Astrocyte (in vitro differentiated cells and primary cell): ENCODE data around the gene CERK. TPM values are rescaled to one million over a fixed set of nuclear protein-coding genes. Genes with fewer than 3 reads are reported as not detected.

Experiments used
- DNase-seq: peaks from one replicate; pipeline ENCODE4 v3.0.0-alpha.2; 2010; ENCODE audit warnings: low read depth
- FAIRE-seq: peaks from 2 replicates; lab custom pipeline; 2011; peaks lifted over from hg19 to GRCh38; lab: Jason Lieb, UNC
- H2AFZ ChIP-seq: 2 replicates; pipeline ENCODE4 v1.6.0; 2012; ENCODE audit warnings: low read depth, low read length, inconsistent platforms
- H3K27ac ChIP-seq: 2 replicates; pipeline ENCODE4 v1.5.1; 2011; ENCODE audit warnings: low read depth, low read length, inconsistent platforms
- H3K27me3 ChIP-seq: 2 replicates; pipeline ENCODE4 v1.6.0; 2011; ENCODE audit warnings: low read length, inconsistent platforms; ENCODE audit not compliant: insufficient read depth
- H3K36me3 ChIP-seq: 2 replicates; pipeline ENCODE4 v1.5.1; 2011; ENCODE audit warnings: low read length, inconsistent platforms; ENCODE audit not compliant: insufficient read depth
- H3K4me1 ChIP-seq: 2 replicates; pipeline ENCODE4 v1.5.1; 2011; ENCODE audit warnings: low read length, inconsistent platforms; ENCODE audit not compliant: insufficient read depth
- H3K4me2 ChIP-seq: 2 replicates; pipeline ENCODE4 v1.6.0; 2012; ENCODE audit warnings: low read length, inconsistent platforms
- H3K4me3 ChIP-seq: 2 replicates; pipeline ENCODE4 v1.5.1; 2011; ENCODE audit warnings: low read depth, mild to moderate bottlenecking, low read length, inconsistent platforms; ENCODE audit not compliant: insufficient read depth
- H3K79me2 ChIP-seq: 2 replicates; pipeline ENCODE4 v1.6.0; 2012; ENCODE audit warnings: mild to moderate bottlenecking, low read length, inconsistent platforms; ENCODE audit not compliant: insufficient read depth
- H3K9ac ChIP-seq: 2 replicates; pipeline ENCODE4 v1.6.0; 2012; ENCODE audit warnings: mild to moderate bottlenecking, low read length, inconsistent platforms
- H3K9me3 ChIP-seq: 2 replicates; pipeline ENCODE4 v1.5.1; 2012; ENCODE audit warnings: low read depth, mild to moderate bottlenecking, low read length, inconsistent platforms; ENCODE audit not compliant: insufficient read depth
- H4K20me1 ChIP-seq: 2 replicates; pipeline ENCODE4 v1.6.0; 2012; ENCODE audit warnings: low read length, inconsistent platforms; ENCODE audit not compliant: insufficient read depth
- H3K27ac Mint-ChIP-seq: one replicate; pipeline ENCODE4 v1.8.0; 2021; ENCODE audit warnings: mild to moderate bottlenecking, mixed read lengths; ENCODE audit not compliant: unreplicated experiment
- H3K27me3 Mint-ChIP-seq: one replicate; pipeline ENCODE4 v1.8.0; 2021; ENCODE audit warnings: low read depth, mixed read lengths; ENCODE audit not compliant: unreplicated experiment
- H3K36me3 Mint-ChIP-seq: one replicate; pipeline ENCODE4 v1.8.0; 2021; ENCODE audit warnings: low read depth, mixed read lengths; ENCODE audit not compliant: unreplicated experiment
- H3K4me1 Mint-ChIP-seq: one replicate; pipeline ENCODE4 v1.8.0; 2021; ENCODE audit warnings: low read depth, mixed read lengths; ENCODE audit not compliant: unreplicated experiment
- H3K4me3 Mint-ChIP-seq: one replicate; pipeline ENCODE4 v1.8.0; 2021; ENCODE audit warnings: mild to moderate bottlenecking, moderate library complexity, mixed read lengths; ENCODE audit not compliant: unreplicated experiment
- H3K9me3 Mint-ChIP-seq: one replicate; pipeline ENCODE4 v1.8.0; 2021; ENCODE audit warnings: mild to moderate bottlenecking, mixed read lengths; ENCODE audit not compliant: unreplicated experiment
- EZH2 ChIP-seq: IDR thresholded peaks from 2 replicates; pipeline ENCODE4 v1.6.1; 2012; ENCODE audit warnings: mild to moderate bottlenecking, low read length, inconsistent platforms; ENCODE audit not compliant: insufficient read depth
- total RNA-seq: library from RNA; stranded (reverse); gene quantifications from 2 replicates; pipeline ENCODE4 v1.2.1, GENCODE V29; 2021
- TF ChIP-seq, protein P1 (sequence below): IDR thresholded peaks from 2 replicates; pipeline ENCODE4 v1.5.1; 2011; ENCODE audit warnings: low read depth, mild to moderate bottlenecking, inconsistent platforms, low read length, moderate library complexity; ENCODE audit not compliant: insufficient read depth

CERK gene
- total RNA-seq, 1 donor from 2014 or later, result 23.2 TPM

- no peak overlapping the region for H3K4me3 Mint-ChIP-seq
- no peak for FAIRE-seq
- no peak for TF ChIP-seq EZH2
- TF ChIP-seq, protein P1, sequence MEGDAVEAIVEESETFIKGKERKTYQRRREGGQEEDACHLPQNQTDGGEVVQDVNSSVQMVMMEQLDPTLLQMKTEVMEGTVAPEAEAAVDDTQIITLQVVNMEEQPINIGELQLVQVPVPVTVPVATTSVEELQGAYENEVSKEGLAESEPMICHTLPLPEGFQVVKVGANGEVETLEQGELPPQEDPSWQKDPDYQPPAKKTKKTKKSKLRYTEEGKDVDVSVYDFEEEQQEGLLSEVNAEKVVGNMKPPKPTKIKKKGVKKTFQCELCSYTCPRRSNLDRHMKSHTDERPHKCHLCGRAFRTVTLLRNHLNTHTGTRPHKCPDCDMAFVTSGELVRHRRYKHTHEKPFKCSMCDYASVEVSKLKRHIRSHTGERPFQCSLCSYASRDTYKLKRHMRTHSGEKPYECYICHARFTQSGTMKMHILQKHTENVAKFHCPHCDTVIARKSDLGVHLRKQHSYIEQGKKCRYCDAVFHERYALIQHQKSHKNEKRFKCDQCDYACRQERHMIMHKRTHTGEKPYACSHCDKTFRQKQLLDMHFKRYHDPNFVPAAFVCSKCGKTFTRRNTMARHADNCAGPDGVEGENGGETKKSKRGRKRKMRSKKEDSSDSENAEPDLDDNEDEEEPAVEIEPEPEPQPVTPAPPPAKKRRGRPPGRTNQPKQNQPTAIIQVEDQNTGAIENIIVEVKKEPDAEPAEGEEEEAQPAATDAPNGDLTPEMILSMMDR, result no peak
- Histone ChIP-seq H3K27ac (no peak overlapping the region), H3K4me1 (no peaks in the 10 kb centered on the region), H3K79me2 (no peaks in the 10 kb centered on the region), H3K9me3 (no peaks in the 10 kb centered on the region), H3K4me2 (no peak overlapping the region), H2AFZ (no peak overlapping the region), H3K27me3 (no peaks in the 10 kb centered on the region), H3K36me3 (no peaks in the 10 kb centered on the region), H4K20me1 (no peaks in the 10 kb centered on the region), H3K9ac (no peak overlapping the region), H3K4me3 (no peak overlapping the region)
- no peaks in the 10 kb centered on the region for H3K36me3 Mint-ChIP-seq
- no peaks in the 10 kb centered on the region for H3K9me3 Mint-ChIP-seq
- no peaks in the 10 kb centered on the region for H3K27me3 Mint-ChIP-seq
- no peak for DNase-seq
- H3K27ac Mint-ChIP-seq, result no peak overlapping the region
- no peaks in the 10 kb centered on the region for H3K4me1 Mint-ChIP-seq
Observed at GRCh38 chr22:46676479-46676878, 61.6 kb downstream of the CERK start.

- Histone ChIP-seq H3K4me2 (no peak overlapping the region), H2AFZ (no peak overlapping the region), H3K27me3 (no peaks in the 10 kb centered on the region), H3K4me1 (peaks cover under 1% of the 10 kb centered on the region), H4K20me1 (no peaks in the 10 kb centered on the region), H3K79me2 (no peaks in the 10 kb centered on the region), H3K9ac (no peak overlapping the region), H3K4me3 (no peak overlapping the region), H3K27ac (no peak overlapping the region), H3K36me3 (no peaks in the 10 kb centered on the region), H3K9me3 (no peaks in the 10 kb centered on the region)
- no peak for TF ChIP-seq EZH2
- TF ChIP-seq, protein P1, result no peak
- Mint-ChIP-seq H3K36me3 (no peaks in the 10 kb centered on the region), H3K4me1 (no peaks in the 10 kb centered on the region), H3K4me3 (no peak overlapping the region), H3K27me3 (no peaks in the 10 kb centered on the region), H3K9me3 (no peaks in the 10 kb centered on the region), H3K27ac (no peak overlapping the region)
- FAIRE-seq (no peak), DNase-seq (no peak)
Observed at GRCh38 chr22:46675938-46676337, 62.1 kb downstream of the CERK start.

- Mint-ChIP-seq H3K27me3 (no peaks in the 10 kb centered on the region), H3K4me1 (no peaks in the 10 kb centered on the region), H3K36me3 (no peaks in the 10 kb centered on the region), H3K27ac (no peak overlapping the region), H3K9me3 (no peaks in the 10 kb centered on the region), H3K4me3 (no peak overlapping the region)
- TF ChIP-seq, protein P1, result no peak
- TF ChIP-seq EZH2, result no peak
- Histone ChIP-seq H3K4me3 (no peak overlapping the region), H3K27me3 (no peaks in the 10 kb centered on the region), H3K36me3 (no peaks in the 10 kb centered on the region), H3K4me1 (peaks cover 2% of the 10 kb centered on the region), H3K4me2 (no peak overlapping the region), H3K79me2 (no peaks in the 10 kb centered on the region), H3K27ac (no peak overlapping the region), H3K9me3 (no peaks in the 10 kb centered on the region), H3K9ac (no peak overlapping the region), H4K20me1 (no peaks in the 10 kb centered on the region), H2AFZ (no peak overlapping the region)
- FAIRE-seq, result no peak
- DNase-seq, result no peak
Observed at GRCh38 chr22:46675479-46675878, 62.6 kb downstream of the CERK start.
